ENCODE measurements around the gene CDK8. TPM values are rescaled to one million over a fixed set of nuclear protein-coding genes. Genes with fewer than 3 reads are reported as not detected.

CDK8 gene
- polyA plus RNA-seq, 4 donors, result 16.8 to 29.7 (median 25.3) TPM

DNA sequence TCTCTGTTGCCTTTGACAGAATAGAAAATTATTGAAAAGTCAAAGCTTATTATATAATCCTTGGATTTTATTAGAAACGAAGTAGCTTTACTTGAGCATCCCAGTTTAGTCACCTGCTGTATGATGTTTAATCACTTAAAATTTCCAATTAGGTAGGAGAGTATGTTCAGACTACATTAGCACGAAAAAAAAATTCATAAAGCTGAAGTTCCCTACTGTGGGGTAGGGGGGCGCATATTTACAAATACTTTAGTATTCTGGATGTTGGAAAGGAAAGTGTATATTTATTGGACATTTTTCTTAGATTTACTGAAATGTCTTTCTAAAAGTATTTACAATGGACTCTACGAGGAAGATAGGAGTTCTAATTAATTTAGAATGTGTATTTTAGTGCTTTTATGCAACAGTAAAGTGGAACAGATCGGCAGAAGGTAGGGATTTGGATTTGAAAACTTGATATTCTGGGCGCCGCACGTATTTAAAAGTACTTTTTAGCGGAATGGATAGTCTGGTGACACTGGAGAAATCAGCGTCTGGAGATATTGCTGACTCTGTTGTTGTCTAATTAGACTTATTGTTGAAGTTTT is 1.9 kb downstream of the CDK8 start:
- DNase-seq (peak in 1 of 2 donors; percentile 18), FAIRE-seq (no peak)
- Histone ChIP-seq H3K27ac (ENCODE audit: low read depth in 1 of 3, low read length in 2 of 3) (peak overlapping the region in 1 of 3 donors; percentile 82), H3K9me3 (ENCODE audit: control insufficient read depth in 2 of 2, insufficient read depth in 1 of 2, low read depth in 1 of 2, low read length in 1 of 2) (no peaks in the 10 kb centered on the region), H3K36me3 (ENCODE audit: control insufficient read depth in 3 of 3, insufficient read depth in 2 of 3, low read depth in 1 of 3, low read length in 3 of 3) (no peaks in the 10 kb centered on the region), H3K4me1 (ENCODE audit: control insufficient read depth in 3 of 3, insufficient read depth in 2 of 3, low read depth in 1 of 3, low read length in 2 of 3) (no peaks in the 10 kb centered on the region), H3K4me3 (ENCODE audit: low read depth in 1 of 3, low read length in 3 of 3) (peak overlapping the region in 2 of 3 donors; percentile 44 to 65), H3K27me3 (ENCODE audit: control insufficient read depth in 3 of 3, insufficient read depth in 3 of 3, low read length in 3 of 3) (no peaks in the 10 kb centered on the region)
- 17 to 50% (median 33%) methylated on average over 10 of the region's 10 CpGs for WGBS, 3 donors

DNA sequence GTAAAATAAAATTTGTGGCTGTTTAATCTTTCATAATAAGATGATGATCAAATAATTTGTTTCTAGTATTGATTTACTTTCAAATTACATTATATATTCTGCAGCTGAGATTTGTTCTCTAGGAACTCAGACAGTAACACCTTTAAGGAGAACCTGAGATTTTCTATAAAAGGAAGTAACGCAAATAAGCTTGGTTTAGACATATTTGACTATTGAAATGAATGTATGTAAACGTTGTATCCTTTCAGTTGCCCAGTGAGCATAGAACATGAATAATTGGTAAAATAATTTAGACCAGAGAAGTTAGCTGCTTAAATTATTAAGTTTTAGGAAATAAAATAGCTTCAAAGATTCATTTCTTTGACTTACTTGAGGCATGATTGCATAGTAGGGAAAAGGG is 3.1 kb downstream of the CDK8 start:
- Histone ChIP-seq H3K4me3 (ENCODE audit: low read depth in 1 of 3, low read length in 3 of 3) (no peak overlapping the region), H3K4me1 (ENCODE audit: control insufficient read depth in 3 of 3, insufficient read depth in 2 of 3, low read depth in 1 of 3, low read length in 2 of 3) (no peaks in the 10 kb centered on the region), H3K9me3 (ENCODE audit: control insufficient read depth in 2 of 2, insufficient read depth in 1 of 2, low read depth in 1 of 2, low read length in 1 of 2) (no peaks in the 10 kb centered on the region), H3K27ac (ENCODE audit: low read depth in 1 of 3, low read length in 2 of 3) (no peak overlapping the region), H3K27me3 (ENCODE audit: control insufficient read depth in 3 of 3, insufficient read depth in 3 of 3, low read length in 3 of 3) (no peaks in the 10 kb centered on the region), H3K36me3 (ENCODE audit: control insufficient read depth in 3 of 3, insufficient read depth in 2 of 3, low read depth in 1 of 3, low read length in 3 of 3) (no peaks in the 10 kb centered on the region)
- no peak for DNase-seq
- FAIRE-seq, result no peak
- WGBS, 3 donors, result 44 to 50% (median 45%) methylated on average over 2 of the region's 2 CpGs

DNA sequence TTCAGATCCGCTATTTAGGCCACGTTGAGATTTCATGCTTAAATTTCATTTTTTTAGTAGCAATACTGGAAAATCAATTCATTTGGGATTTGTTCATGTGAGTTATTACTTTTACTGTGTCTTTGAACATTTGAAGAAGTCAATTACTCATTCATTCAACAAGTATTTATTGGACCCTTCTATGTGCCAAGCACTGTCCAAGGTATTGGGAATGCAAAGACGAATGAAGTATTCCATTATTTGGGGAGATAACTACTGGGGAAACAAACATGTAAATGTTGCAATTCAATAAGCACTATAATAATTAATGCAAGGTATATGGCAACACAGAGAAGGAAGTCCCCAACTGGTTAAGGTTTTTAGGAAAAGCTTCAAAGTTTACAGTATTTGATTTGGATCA is 5.7 kb downstream of the CDK8 start:
- no peak overlapping the region for H3K27ac ChIP-seq (ENCODE audit: low read depth in 1 of 3, low read length in 2 of 3)
- FAIRE-seq (no peak), DNase-seq (no peak)
- H3K27me3 ChIP-seq (ENCODE audit: control insufficient read depth in 3 of 3, insufficient read depth in 3 of 3, low read length in 3 of 3), result no peaks in the 10 kb centered on the region
- peaks cover 0 to 6% of the 10 kb centered on the region in 2 donors for H3K9me3 ChIP-seq (ENCODE audit: control insufficient read depth in 2 of 2, insufficient read depth in 1 of 2, low read depth in 1 of 2, low read length in 1 of 2)
- no peaks in the 10 kb centered on the region for H3K4me1 ChIP-seq (ENCODE audit: control insufficient read depth in 3 of 3, insufficient read depth in 2 of 3, low read depth in 1 of 3, low read length in 2 of 3)
- 83 to 90% (median 88%) methylated on average over 3 of the region's 3 CpGs for WGBS, 3 donors
- H3K36me3 ChIP-seq (ENCODE audit: control insufficient read depth in 3 of 3, insufficient read depth in 2 of 3, low read depth in 1 of 3, low read length in 3 of 3), result no peaks in the 10 kb centered on the region
- H3K4me3 ChIP-seq (ENCODE audit: low read depth in 1 of 3, low read length in 3 of 3), result no peak overlapping the region

DNA sequence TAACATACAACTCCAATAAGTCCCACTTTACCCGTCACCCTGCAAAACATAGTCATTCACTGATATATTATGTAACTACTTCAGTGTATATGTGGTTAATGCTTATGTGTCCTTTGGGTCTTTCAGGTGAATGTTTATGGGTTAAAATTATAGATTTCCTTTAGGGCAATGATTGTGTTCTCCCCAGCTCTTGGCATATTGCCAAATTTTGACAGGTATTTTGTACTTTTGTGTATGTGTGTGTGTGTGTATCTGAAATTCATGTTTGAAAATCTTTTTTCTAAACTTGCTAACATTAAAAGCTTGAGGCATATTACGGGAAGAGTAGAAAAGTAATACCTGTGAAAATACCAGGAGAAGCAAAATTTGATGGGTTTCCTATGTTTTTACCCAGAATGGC is 8.2 kb downstream of the CDK8 start:
- H3K4me3 ChIP-seq (ENCODE audit: low read depth in 1 of 3, low read length in 3 of 3), result no peak overlapping the region
- 96 to 98% (median 97%) methylated on average over 2 of the region's 2 CpGs for WGBS, 3 donors
- peaks cover 0 to 6% of the 10 kb centered on the region in 2 donors for H3K9me3 ChIP-seq (ENCODE audit: control insufficient read depth in 2 of 2, insufficient read depth in 1 of 2, low read depth in 1 of 2, low read length in 1 of 2)
- no peaks in the 10 kb centered on the region for H3K36me3 ChIP-seq (ENCODE audit: control insufficient read depth in 3 of 3, insufficient read depth in 2 of 3, low read depth in 1 of 3, low read length in 3 of 3)
- FAIRE-seq (no peak), DNase-seq (no peak)
- peaks cover 0 to 2% (median 0%) of the 10 kb centered on the region in 3 donors for H3K4me1 ChIP-seq (ENCODE audit: control insufficient read depth in 3 of 3, insufficient read depth in 2 of 3, low read depth in 1 of 3, low read length in 2 of 3)
- H3K27me3 ChIP-seq (ENCODE audit: control insufficient read depth in 3 of 3, insufficient read depth in 3 of 3, low read length in 3 of 3), result no peaks in the 10 kb centered on the region
- H3K27ac ChIP-seq (ENCODE audit: low read depth in 1 of 3, low read length in 2 of 3), result no peak overlapping the region

DNA sequence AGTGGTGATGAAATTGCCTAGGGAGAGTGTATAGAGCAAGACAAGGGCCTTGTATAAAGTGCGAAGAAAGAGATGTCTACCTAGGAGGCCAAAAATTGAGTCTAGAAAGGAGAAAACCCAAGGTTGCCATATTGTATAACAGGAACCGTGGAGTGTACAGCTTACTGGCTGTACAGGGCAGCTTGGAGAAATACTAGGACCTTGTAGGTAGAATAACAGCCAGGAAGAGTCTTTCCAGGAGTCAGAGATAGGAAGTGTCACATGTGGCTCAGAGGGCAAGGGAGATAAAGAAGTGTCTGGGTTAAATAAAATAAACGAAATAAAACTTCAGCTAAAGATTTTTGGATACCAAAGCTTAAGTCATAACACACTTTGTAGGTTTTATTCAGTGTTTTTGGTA is 12.4 kb downstream of the CDK8 start:
- no peak overlapping the region for H3K27ac ChIP-seq (ENCODE audit: low read depth in 1 of 3, low read length in 2 of 3)
- no peaks in the 10 kb centered on the region for H3K27me3 ChIP-seq (ENCODE audit: control insufficient read depth in 3 of 3, insufficient read depth in 3 of 3, low read length in 3 of 3)
- peaks cover 0 to 6% of the 10 kb centered on the region in 2 donors for H3K9me3 ChIP-seq (ENCODE audit: control insufficient read depth in 2 of 2, insufficient read depth in 1 of 2, low read depth in 1 of 2, low read length in 1 of 2)
- FAIRE-seq, result no peak
- no peak overlapping the region for H3K4me3 ChIP-seq (ENCODE audit: low read depth in 1 of 3, low read length in 3 of 3)
- H3K4me1 ChIP-seq (ENCODE audit: control insufficient read depth in 3 of 3, insufficient read depth in 2 of 3, low read depth in 1 of 3, low read length in 2 of 3), result peaks cover 0 to 2% (median 0%) of the 10 kb centered on the region in 3 donors
- DNase-seq, result peak; percentile 14 to 24
- 61 to 72% (median 63%) methylated on average over 3 of the region's 3 CpGs for WGBS, 3 donors
- H3K36me3 ChIP-seq (ENCODE audit: control insufficient read depth in 3 of 3, insufficient read depth in 2 of 3, low read depth in 1 of 3, low read length in 3 of 3), result no peaks in the 10 kb centered on the region

DNA sequence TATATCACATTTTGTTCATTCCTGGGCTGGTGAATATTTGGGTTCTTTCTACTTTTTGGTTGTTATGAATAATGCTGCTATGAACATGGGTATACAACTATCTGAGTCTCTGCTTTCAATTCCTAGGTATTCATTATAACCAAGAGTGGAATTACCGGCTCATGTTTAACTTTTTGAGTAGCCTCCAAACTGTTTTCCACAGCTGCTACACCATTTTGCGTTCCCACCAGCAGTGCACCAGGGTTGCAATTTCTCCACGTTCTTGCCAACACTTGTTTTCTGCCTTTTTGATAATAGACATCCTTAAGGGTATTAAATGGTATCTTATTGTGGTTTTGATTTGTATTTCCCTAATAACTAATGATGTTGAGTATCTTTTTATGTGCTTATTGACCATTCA is 16.8 kb downstream of the CDK8 start:
- no peaks in the 10 kb centered on the region for H3K9me3 ChIP-seq (ENCODE audit: control insufficient read depth in 2 of 2, insufficient read depth in 1 of 2, low read depth in 1 of 2, low read length in 1 of 2)
- no peak for DNase-seq
- H3K36me3 ChIP-seq (ENCODE audit: control insufficient read depth in 3 of 3, insufficient read depth in 2 of 3, low read depth in 1 of 3, low read length in 3 of 3), result no peaks in the 10 kb centered on the region
- no peaks in the 10 kb centered on the region for H3K27me3 ChIP-seq (ENCODE audit: control insufficient read depth in 3 of 3, insufficient read depth in 3 of 3, low read length in 3 of 3)
- H3K4me1 ChIP-seq (ENCODE audit: control insufficient read depth in 3 of 3, insufficient read depth in 2 of 3, low read depth in 1 of 3, low read length in 2 of 3), result no peaks in the 10 kb centered on the region
- no peak overlapping the region for H3K4me3 ChIP-seq (ENCODE audit: low read depth in 1 of 3, low read length in 3 of 3)
- no peak overlapping the region for H3K27ac ChIP-seq (ENCODE audit: low read depth in 1 of 3, low read length in 2 of 3)
- WGBS, 3 donors, result 79 to 97% (median 94%) methylated on average over 3 of the region's 3 CpGs
- no peak for FAIRE-seq

DNA sequence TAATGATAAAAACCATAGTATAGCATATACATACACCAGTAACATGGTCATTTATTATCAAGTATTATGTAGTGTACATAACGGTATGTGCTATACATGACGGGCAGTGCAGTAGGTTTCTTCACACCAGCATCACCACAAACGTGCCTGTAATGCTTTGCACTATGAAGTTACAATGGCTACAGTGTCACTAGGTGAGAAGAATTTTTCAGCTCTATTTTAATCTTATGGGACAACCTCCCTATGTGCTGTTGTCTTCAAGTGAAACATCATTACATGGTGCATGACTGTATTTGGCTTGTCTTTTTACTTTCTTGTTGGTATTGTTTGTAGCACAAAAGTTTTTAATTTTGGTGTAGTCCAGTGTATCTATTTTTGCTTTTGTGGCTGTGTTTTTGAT is 18.7 kb downstream of the CDK8 start:
- H3K9me3 ChIP-seq (ENCODE audit: control insufficient read depth in 2 of 2, insufficient read depth in 1 of 2, low read depth in 1 of 2, low read length in 1 of 2), result no peaks in the 10 kb centered on the region
- H3K4me1 ChIP-seq (ENCODE audit: control insufficient read depth in 3 of 3, insufficient read depth in 2 of 3, low read depth in 1 of 3, low read length in 2 of 3), result no peaks in the 10 kb centered on the region
- no peaks in the 10 kb centered on the region for H3K27me3 ChIP-seq (ENCODE audit: control insufficient read depth in 3 of 3, insufficient read depth in 3 of 3, low read length in 3 of 3)
- H3K36me3 ChIP-seq (ENCODE audit: control insufficient read depth in 3 of 3, insufficient read depth in 2 of 3, low read depth in 1 of 3, low read length in 3 of 3), result no peaks in the 10 kb centered on the region
- no peak overlapping the region for H3K27ac ChIP-seq (ENCODE audit: low read depth in 1 of 3, low read length in 2 of 3)
- WGBS, 3 donors, result 76 to 86% (median 84%) methylated on average over 3 of the region's 3 CpGs
- no peak overlapping the region for H3K4me3 ChIP-seq (ENCODE audit: low read depth in 1 of 3, low read length in 3 of 3)
- no peak for FAIRE-seq
- DNase-seq, result no peak

DNA sequence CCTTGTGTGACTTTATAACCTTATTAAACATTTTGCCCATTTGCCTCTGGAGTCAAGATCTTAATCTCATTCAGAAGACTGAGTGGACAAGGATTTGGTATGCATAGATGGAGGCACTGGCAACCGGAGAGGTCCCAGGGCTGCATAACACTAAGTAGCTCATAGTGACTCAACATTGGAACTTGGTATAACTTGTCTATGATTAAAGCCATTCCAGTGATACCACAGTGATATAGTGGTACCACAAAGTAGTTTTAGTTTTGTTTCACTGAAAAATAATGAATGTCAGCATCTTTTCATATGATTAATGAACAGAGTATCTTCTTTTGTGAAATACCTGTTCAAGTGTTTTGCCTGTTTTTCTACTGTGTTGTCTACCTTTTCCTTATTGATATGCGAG is 26.4 kb downstream of the CDK8 start:
- no peak overlapping the region for H3K27ac ChIP-seq (ENCODE audit: low read depth in 1 of 3, low read length in 2 of 3)
- no peak for FAIRE-seq
- no peak overlapping the region for H3K4me3 ChIP-seq (ENCODE audit: low read depth in 1 of 3, low read length in 3 of 3)
- WGBS, 3 donors, result 92 to 98% (median 95%) methylated on average over 2 of the region's 2 CpGs
- peaks cover 0 to 4% of the 10 kb centered on the region in 2 donors for H3K9me3 ChIP-seq (ENCODE audit: control insufficient read depth in 2 of 2, insufficient read depth in 1 of 2, low read depth in 1 of 2, low read length in 1 of 2)
- H3K36me3 ChIP-seq (ENCODE audit: control insufficient read depth in 3 of 3, insufficient read depth in 2 of 3, low read depth in 1 of 3, low read length in 3 of 3), result peaks cover 0 to 7% (median 5%) of the 10 kb centered on the region in 3 donors
- H3K27me3 ChIP-seq (ENCODE audit: control insufficient read depth in 3 of 3, insufficient read depth in 3 of 3, low read length in 3 of 3), result no peaks in the 10 kb centered on the region
- H3K4me1 ChIP-seq (ENCODE audit: control insufficient read depth in 3 of 3, insufficient read depth in 2 of 3, low read depth in 1 of 3, low read length in 2 of 3), result no peaks in the 10 kb centered on the region
- DNase-seq, result no peak

DNA sequence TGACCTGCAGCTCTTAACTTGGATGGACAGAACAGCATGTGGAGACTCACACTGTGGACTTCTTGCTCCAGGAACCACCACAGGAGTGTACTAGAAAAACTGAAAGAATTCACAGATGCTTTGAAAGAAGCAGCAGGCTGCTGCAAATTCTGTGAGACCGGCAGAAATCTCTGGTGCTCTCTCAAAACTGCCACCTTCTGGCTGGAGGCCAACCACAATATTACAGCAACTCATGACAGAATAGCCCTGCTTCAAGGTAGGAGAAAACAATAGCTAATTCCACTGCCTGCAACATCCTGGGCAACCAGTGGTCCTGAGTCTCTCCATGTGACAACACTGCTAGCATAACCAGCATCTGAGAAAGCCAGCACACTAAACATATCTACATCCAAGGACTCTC is 26.9 kb downstream of the CDK8 start:
- Histone ChIP-seq H3K4me1 (ENCODE audit: control insufficient read depth in 3 of 3, insufficient read depth in 2 of 3, low read depth in 1 of 3, low read length in 2 of 3) (no peaks in the 10 kb centered on the region), H3K4me3 (ENCODE audit: low read depth in 1 of 3, low read length in 3 of 3) (no peak overlapping the region), H3K9me3 (ENCODE audit: control insufficient read depth in 2 of 2, insufficient read depth in 1 of 2, low read depth in 1 of 2, low read length in 1 of 2) (peaks cover 0 to 4% of the 10 kb centered on the region in 2 donors), H3K27me3 (ENCODE audit: control insufficient read depth in 3 of 3, insufficient read depth in 3 of 3, low read length in 3 of 3) (no peaks in the 10 kb centered on the region), H3K27ac (ENCODE audit: low read depth in 1 of 3, low read length in 2 of 3) (no peak overlapping the region), H3K36me3 (ENCODE audit: control insufficient read depth in 3 of 3, insufficient read depth in 2 of 3, low read depth in 1 of 3, low read length in 3 of 3) (peaks cover 0 to 7% (median 5%) of the 10 kb centered on the region in 3 donors)
- no peak for FAIRE-seq
- 85 to 100% (median 87%) methylated on average over 1 of the region's 1 CpG for WGBS, 3 donors
- peak in 1 of 2 donors; percentile 6 for DNase-seq
